Hepatic stellate cell (primary cell): ENCODE data around the gene VEPH1.

Source experiments
- DNase-seq: peaks from one replicate; pipeline ENCODE4 v3.0.0; 2011; ENCODE audit warnings: low spot score

Gene VEPH1

DNA sequence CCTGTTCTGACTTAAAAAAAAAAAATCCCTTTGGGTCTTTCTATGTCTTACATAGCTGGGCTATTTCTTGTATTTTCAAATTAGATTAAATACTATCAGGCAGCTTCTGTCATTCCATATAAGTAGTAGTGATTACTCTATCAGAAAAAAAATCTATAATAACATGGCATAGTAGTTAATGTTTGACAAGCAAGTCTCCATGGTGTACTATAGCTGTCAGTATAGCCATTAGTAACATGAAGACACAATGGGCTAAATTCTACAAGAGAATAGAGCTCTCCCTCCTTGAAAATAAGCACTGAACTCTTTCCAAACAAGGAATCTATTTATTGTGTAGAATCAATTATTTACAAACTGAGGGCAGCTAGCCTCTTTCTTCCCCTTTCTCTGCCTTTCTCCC lies 19.4 kb upstream of the VEPH1 start:
- no peak for DNase-seq

DNA sequence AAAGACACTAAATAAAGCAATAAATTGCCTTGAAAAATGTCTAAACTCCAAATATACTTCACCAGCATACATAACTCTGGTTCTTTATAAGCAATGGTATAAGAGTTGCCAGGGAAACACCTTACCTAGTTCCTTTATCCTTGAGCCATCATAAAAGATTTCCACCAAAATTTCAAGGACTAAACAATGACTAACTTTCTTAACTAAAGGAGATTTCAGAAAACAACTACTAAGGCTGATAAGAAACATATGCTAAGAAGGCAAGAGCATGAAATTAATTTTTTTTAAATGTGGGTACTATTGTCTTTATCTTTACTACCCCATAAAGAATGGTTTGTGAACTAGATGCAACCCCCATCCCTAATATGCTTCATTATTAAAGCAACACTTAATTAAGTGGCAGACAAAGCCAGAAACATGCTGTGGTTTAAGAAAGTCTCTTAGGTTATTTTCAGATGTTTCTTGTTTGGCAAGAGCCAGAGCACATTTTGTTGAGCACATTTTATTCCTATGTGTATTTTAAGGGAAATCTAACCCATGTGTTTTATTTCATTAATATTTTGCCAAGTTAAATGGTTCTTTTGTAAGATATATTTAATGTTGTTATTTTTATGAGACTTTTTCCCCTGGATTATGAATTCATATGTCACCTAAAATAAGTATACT lies 17.4 kb upstream of the VEPH1 start:
- DNase-seq: no peak

GRCh38 chr3:157518881-157519280 lies 15.7 kb upstream of the VEPH1 start:
- DNase-seq: no peak

DNA sequence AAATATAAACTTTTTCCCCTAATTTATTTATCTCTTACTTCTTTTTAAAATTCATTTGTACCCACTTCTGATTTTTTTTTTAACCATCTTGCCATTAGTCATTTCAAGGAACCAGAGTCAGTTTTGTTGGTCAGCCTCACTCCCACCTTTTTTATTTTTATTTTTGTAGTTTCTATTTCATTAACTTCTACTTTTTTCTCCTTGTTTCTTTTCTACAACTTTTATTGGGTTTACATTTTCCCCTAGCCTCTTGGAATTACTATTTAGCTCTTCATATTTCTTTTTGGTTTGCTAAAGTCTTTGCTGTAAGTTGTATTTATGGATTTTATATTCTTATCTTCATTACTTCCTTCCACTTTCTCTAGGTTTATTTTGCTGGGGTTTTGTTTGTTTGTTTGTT lies 13.7 kb upstream of the VEPH1 start:
- no peak for DNase-seq

DNA sequence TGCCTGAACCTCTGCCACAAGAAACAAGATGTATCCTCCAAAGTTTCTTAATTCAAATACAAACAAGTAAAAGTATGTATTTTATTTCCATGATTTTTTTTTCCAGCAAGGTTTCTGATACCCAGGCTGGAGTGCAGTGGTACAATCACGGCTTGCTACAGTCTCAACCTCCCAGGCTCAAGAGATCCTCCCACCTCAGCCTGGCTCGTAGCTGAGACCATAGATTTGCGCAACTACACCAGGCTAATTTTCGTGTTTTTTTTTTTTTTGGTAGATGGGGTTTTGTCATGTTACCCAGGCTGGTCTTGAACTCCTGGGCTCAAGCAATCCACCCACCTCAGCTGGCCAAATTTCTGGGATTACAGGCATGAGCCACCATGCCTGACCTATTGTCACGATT lies 12.2 kb upstream of the VEPH1 start:
- no peak for DNase-seq

GRCh38 chr3:157514371-157514895 lies 11.2 kb upstream of the VEPH1 start:
- no peak for DNase-seq

- no peak for DNase-seq
These were observed 10.4 kb upstream of the VEPH1 start for GRCh38 chr3:157513585-157513984.

DNA sequence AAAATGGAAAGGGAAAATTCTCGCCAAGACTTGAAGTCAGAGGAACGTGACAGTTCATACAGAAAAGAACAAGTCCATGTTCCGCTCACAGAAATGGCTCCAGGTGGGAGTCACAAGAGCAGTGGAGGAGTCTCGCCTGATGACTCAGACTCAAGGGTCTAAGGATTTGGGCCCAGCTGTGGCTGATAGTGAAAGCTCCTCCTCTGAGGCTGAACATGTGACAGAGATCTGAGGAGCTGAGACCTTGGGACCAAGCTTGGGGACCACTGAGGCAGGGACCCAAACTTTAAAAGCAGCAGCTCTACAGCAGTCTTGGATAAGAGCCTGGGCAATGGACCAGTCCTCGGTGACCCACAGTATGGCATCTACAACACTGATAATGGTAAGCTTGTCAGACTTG lies 9.3 kb upstream of the VEPH1 start:
- no peak for DNase-seq

- no peak for DNase-seq
These were observed 5.2 kb upstream of the VEPH1 start for GRCh38 chr3:157508461-157508860.

GRCh38 chr3:157501863-157502262 lies 1.4 kb downstream of the VEPH1 start:
- DNase-seq: no peak

DNA sequence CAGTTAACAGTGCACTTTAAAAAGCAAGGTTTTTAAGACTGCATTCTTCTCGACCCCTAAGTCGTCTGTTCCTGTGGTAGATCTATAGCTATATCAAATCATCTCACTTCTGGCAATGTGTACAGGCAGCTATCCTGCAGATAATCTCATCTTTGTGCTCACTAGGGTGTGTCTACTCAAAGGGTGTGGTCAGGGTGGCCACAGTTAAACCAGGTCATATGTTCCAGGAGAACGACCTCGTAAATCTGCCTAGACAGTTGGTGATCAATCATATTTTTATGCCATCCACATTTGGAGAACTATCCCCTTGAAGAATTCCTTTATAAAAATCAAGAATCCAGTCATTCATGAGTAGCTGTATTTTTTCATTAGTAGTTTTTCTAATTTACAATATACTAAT lies 3.0 kb downstream of the VEPH1 start:
- no peak for DNase-seq

DNA sequence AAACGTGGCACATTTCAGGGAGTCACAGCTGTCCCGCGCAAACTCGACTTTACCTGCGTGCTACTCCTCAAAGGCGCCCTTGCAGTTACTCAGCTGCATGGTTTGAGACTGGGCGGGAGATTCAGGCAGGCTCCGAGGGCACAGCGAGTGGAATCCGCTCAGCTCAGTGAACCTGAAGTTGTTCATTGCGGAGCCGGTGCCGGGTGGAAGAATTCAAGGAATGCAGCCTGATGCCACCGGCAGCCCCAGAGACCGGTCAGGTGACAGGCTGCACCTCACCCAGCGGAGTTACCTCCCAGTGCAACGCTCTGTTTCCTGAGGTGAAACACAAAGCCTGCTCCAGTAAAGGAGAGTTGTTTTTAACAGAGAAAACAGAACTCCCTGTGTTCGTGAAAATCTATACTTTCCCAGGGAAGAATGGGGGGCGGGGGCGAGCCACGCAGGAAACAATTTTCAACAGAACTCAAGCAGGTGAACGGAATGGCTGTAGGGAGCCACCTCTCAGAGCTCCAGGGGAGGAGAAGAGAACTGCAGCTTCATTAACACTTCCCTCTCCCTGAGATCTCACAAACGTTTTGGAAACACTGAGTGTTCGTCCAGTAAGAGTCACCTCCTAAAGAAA lies 3.8 kb downstream of the VEPH1 start:
- DNase-seq: peak; percentile 12

- no peak for DNase-seq
These were observed 4.8 kb downstream of the VEPH1 start for GRCh38 chr3:157498371-157498770.

GRCh38 chr3:157495846-157496245 lies 7.4 kb downstream of the VEPH1 start:
- no peak for DNase-seq

DNA sequence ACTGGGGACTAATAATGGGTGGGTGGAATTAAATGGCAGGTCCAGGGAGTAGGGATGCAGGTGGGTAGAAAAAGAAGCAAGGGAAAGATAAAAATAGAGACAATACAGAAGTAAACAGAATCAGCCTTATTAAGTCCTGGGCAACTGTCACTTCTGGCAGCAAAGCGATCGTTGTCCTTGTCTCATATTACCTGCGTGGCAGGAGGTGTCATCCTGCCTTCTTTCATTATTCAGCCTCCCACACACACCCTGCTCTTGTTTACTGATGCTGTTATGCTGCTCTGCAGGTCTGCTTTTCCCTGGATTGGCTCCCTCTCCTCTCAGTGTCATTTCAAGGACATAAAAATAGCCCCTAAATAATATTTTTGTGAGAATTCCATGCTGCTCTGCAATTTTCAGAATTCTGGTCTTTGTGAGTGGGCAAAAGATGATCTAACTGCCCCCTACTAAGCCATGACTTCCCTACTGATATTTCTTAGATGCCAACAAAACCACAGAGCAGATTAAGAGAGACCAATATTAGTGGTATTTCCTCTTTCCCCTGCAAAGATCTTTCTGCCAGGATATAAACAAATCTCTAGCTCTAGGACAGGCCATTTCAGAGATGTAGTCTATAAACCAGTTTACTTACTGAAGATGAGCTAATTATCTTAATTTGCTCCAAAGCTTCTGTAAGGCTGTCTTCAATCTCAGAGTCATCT lies 8.5 kb downstream of the VEPH1 start:
- no peak for DNase-seq

- DNase-seq: no peak
These were observed 9.3 kb downstream of the VEPH1 start for GRCh38 chr3:157493627-157494550.

DNA sequence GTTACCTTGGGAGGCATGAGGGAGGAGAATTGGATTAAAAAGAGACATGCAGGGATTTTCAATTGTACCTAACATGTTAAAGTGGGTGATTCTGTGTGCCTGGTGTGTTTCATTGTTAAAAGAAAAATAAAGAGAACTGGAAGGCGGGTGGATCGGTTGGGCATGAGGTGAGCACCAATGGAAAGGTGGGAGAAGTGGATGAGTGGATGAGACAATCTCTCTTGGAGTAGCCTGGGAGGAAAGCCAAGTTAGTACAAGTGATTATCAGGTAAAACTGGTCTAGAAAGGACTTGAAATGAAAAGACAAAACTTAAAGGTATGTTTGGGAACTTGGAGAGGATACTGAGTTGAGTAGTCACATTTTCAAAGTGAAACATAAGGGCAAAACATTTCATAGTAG lies 12.1 kb downstream of the VEPH1 start:
- no peak for DNase-seq

- DNase-seq: no peak
These were observed 15.1 kb downstream of the VEPH1 start for GRCh38 chr3:157488144-157488543.

DNA sequence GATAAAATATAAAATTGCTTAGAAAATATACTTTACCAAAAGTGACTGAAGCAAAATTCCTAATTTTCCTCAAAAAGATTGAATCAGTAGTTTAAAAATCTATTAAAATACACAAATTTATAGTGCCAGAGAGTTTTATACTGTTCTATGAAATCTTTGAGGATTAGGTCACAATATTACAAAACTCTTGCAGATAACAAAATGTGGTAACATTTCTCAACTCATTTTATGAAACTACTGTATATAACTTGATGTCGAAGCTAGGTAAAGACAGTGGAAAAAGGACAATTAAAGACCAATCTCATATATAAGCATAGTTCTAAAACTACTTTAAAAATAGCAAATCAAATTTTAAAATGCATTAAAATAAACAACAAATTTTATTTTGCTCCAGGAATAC lies 15.9 kb downstream of the VEPH1 start:
- DNase-seq: no peak

DNA sequence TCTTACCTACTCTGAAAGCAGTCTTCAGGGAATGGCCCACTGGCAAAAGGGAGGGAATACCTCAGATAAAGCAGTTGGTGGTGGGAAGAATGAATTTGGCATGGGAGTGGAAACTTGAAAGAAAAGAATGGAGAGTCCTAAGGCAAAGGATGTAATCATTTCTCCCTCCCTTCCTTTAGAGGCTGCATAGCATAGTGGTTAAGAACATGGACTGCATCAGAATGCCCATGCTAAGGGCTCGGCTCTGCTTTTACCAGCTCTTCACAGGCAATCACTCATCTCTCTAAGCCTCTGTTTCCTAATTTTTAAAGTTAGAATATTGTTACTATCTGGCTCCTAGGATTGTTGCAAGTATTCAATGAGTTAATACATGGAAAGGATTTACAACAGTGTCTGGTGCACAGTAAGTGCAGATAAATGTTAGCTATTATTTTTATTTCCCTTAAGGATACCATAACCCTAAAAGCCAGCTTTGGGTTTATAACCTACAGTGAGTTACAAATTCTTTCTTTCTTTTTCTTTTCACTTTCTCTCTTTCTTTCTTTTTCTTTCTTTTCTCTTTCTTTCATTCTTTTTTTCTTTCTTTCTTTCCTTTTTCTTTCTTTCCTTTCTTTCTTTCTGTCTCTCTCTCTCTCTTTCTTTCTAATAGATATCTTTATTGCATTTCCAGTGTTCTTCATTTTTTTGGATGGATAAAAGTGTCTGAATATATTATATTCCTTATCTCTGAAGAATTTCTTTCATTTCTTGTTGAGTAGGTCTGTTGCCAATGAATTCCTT lies 23.6 kb downstream of the VEPH1 start:
- no peak for DNase-seq

DNA sequence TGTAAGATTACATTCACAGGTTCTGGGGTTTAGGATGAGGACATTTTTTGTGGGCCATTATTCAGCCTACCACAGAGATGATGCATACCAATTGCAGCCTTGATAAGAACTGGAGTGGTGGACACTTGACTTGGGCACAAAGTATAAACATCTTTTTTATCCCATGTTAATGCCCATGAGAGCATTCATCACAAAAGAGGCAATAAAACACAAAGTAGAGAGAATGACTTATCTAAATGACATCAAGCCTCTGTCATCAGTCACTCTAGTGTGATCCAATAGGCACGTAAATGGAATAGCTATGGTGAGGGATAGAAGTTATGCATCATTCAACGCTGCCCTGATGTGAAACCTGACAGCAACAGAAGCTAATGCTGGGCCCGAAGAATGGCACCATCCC lies 25.8 kb downstream of the VEPH1 start:
- DNase-seq: no peak
